ENCODE results near the gene OXCT2.

Gene OXCT2

DNA sequence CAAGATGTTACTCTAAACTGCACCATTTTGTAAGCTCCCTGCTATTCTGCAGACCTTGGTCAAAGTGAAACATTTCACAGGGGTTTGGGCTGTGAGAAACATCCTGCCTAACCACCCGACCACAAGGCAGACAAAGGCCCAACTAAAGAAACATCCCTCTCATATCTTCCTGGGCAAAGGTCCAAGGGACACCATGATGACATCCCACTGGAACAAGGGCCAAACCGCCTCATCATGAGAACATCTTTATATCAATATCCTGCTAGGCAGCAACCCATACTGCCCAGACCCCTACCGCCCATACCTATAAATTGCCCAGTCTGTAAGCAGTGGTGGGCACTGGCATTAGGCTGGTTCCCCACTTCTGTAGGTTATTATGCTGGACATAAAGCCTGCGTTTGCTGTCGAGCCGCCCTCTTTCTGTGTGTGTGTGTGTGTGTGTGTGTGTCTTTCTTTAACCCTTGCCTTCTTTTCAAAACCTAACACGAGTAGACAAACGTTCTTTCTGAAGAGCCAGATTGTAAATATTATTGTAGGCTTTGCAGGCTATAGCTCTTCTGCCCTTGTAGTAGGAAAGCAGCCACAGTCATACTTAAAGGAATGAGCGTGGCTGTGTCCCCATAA, 33.5 kb downstream of the OXCT2 start:
- in situ Hi-C loops (cut with HindIII; ENCODE audit: low sequenced_read_pairs): loop anchor here (10.0 kb wide), 2 partner anchors 57 to 197 kb away; no protein-coding TSS in a partner anchor

DNA sequence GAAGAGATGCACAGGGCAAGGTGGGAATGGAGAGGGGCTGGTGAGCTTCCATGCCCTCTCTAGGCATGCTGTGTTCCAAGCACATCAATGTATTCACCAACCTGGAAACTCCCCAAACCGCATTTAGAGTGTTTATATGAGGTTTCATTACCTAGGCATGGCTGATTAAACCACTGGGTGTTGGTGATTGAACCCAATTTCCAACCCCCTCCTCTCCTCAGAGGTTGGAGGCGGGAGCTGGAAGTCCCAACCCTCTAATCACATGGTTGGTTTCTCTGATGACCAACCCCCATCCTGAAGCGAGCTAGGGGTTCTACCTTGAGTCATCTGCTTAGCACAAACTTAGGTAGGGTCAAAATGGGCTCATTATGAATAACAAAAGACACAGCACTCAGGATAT, 35.4 kb downstream of the OXCT2 start:
- in situ Hi-C loops (cut with HindIII; ENCODE audit: low sequenced_read_pairs): loop anchor here (10.0 kb wide), 2 partner anchors 59 to 199 kb away; no protein-coding TSS in a partner anchor

DNA sequence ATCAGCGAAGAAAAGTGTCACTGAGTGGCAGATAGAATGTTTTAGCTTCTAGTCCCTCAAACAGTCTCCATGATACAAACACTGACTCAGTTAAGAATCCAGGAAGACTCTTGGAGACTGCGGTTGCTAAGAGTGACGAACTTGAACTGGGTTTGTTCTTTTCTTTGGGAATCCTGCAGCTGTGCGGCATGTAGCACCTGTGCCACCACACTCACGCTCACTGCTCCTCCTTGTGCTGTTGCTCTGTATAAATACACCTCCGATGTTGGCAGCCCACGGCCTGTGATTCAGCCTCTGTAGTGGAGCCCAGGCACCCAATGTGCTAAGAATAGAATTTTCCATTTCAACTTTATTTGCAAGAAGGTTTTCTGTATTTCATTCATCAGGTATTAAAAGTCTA, 38.0 kb downstream of the OXCT2 start:
- in situ Hi-C loops (cut with HindIII; ENCODE audit: low sequenced_read_pairs): loop anchor here (5.0 to 10.0 kb wide), 3 partner anchors 61 to 202 kb away; partner anchors contain the start of gene NT5C1A

DNA sequence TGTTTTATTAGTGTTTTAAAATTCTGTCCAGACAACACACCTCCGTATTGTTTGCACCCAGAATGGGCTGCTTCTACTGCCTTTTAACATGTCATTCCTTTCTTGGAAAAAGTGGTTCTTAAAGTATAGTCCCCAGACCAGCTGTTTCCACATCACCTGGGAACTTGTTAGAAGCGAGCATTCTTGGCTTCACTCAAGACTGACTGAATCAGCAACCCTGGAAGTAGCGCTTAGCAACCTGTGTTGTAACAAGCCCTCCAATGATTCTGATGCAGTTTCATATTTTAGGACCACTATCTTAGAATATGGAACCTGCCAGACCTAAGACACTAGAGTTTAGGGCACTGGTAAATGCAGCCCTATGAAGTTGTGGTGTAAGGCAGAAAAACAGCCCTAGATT, 38.4 kb downstream of the OXCT2 start:
- in situ Hi-C loops (cut with HindIII; ENCODE audit: low sequenced_read_pairs): loop anchor here (5.0 to 10.0 kb wide), 3 partner anchors 60 to 202 kb away; partner anchors contain the start of gene NT5C1A

DNA sequence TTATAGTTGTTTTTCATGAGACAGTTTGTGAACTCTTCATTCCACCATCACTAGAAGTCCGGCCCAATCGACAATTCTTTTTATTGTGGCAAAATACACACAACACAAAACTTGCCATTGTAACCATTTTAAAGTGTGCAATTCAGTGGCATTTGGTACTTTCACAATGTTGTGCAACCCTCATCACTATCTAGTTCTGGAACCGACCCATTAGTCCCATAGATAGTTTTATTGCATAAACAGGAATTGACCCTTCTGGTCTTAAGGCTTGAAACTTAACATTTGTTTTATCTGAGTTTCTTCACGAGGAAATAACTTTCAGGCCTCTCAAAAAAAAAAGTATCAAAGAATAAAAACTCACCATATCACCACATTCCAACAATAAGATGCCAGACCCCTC, 41.3 kb downstream of the OXCT2 start:
- in situ Hi-C loops (cut with HindIII; ENCODE audit: low sequenced_read_pairs): loop anchor here (5.0 to 10.0 kb wide), 3 partner anchors 58 to 205 kb away; partner anchors contain the start of gene NT5C1A

DNA sequence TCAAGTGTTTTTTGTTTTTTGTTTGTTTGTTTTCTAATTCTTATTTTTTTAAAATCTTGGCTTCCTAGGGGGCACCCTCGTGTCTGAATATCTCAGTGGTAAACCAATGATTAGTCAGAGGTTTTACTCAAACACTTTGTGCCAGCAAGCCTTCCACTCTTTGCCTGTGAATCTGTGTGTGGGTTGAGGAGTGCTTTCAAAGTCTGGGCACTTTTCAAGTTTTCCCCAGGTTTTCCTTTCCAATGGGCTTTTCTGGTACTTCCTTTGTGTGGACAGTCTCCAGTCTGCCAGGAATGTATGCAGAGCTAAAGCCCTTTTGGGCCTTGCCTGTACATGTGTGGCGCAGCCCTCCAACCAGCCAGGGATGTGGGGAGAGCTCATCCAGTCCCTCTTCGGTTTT, 42.1 kb downstream of the OXCT2 start:
- in situ Hi-C loops (cut with HindIII; ENCODE audit: low sequenced_read_pairs): no loop called here

DNA sequence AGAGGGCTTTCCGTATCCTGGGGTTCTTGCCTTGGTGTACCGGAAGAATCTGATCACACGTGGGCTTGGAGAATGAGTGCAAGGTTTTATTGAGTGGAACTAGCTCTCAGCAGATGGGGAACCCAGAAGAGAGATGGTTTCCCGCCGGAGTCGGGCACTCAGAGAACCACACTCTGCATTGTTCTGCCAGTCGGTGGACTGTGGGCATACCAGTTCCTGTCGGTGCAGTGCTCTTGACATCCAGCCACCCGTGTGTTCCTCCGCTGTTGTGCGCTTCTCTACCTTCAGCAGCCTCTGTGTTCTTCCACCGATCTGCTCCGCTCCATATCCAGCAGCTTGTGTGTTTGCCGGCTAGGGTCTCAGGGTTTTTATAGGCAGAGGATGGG, 43.2 kb downstream of the OXCT2 start:
- in situ Hi-C loops (cut with HindIII; ENCODE audit: low sequenced_read_pairs): no loop called here

DNA sequence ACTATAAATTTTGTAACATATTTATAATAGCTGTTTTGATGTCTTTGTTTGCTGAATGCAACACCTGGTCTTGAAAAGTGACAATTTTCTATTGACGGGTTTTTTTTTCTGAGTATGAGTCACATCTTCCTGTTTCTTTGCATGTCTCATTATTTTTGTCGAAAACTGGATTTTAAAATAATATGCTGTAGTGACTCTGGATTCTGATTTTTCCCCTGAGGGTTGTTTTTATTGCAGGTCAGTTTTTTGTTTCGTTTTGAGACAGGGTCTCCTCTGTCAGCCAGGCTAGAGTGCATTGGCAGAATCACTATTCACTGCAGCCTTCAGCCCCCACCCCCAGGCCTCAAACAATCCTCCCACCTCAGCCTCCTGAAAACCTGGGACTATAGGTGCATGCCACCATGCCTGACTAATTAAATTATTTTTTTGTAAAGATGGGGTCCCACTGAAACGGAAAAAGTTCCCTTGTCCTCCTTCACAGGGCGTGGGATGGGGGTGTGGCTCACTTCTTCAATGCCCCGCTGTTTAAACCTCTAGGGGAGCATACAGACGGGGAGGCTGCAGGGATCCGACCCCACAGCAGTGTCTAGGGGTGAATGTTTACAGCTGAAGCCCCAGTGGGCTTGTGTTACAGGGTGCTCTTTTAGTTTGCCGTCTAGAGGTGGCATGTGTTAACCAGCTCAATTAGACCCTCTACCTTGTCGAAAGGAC, 43.8 kb downstream of the OXCT2 start:
- in situ Hi-C loops (cut with HindIII; ENCODE audit: low sequenced_read_pairs): no loop called here

DNA sequence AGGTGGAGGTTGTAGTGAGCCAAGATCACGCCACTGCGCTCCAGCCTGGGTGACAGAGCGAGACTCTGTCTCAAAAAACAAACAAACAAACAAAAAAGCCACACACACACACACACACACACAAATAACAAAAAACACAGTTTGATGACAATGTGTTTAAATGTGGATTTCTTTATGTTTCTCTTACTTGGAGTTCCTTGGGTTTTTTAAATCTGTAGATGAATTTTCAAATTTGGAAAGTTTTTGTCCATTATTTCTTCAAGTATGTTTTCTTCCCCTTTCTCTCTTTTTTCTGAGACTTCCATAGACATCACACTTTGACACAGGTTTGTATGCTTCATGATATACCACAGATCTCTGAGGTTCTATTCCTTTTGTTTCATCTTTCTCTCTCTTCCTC, 44.5 kb downstream of the OXCT2 start:
- in situ Hi-C loops (cut with HindIII; ENCODE audit: low sequenced_read_pairs): no loop called here

DNA sequence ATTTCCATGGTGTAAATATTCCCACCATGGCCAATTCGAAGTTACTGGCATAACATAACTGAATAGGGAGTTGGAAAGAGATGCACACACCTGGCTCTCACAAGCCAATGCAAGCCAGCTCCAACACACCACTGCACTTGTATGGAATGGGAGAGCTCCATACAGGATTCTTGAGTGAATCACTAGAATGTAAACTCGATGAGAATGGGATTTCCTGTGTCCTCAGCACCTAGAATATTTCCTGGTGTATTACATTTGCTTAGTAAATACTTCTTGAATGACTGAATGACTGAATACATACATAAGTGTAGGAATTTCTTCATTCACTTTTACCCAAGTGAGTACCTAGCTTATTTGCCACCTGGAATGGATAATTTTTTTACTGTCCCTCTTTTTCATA, 48.7 kb downstream of the OXCT2 start:
- in situ Hi-C loops (cut with HindIII; ENCODE audit: low sequenced_read_pairs): no loop called here

DNA sequence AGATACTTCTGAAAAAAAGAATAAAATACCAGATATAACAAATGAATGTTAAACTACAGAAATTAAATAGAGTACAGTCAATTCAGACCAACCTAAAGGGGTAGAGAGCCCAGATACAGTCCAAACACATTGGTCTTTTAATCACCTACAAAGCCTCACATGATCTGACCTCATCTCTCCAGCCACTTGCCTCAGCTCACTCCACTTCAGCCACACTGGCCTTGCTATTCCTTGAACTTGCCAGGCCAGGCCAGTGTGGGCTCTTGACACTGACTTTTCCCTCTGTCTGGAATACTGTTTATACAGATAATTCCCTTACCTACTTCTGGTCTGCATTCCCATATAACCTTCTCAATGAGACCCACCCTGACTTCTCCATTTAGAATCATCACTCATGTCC, 49.5 kb downstream of the OXCT2 start:
- in situ Hi-C loops (cut with HindIII; ENCODE audit: low sequenced_read_pairs): no loop called here

DNA sequence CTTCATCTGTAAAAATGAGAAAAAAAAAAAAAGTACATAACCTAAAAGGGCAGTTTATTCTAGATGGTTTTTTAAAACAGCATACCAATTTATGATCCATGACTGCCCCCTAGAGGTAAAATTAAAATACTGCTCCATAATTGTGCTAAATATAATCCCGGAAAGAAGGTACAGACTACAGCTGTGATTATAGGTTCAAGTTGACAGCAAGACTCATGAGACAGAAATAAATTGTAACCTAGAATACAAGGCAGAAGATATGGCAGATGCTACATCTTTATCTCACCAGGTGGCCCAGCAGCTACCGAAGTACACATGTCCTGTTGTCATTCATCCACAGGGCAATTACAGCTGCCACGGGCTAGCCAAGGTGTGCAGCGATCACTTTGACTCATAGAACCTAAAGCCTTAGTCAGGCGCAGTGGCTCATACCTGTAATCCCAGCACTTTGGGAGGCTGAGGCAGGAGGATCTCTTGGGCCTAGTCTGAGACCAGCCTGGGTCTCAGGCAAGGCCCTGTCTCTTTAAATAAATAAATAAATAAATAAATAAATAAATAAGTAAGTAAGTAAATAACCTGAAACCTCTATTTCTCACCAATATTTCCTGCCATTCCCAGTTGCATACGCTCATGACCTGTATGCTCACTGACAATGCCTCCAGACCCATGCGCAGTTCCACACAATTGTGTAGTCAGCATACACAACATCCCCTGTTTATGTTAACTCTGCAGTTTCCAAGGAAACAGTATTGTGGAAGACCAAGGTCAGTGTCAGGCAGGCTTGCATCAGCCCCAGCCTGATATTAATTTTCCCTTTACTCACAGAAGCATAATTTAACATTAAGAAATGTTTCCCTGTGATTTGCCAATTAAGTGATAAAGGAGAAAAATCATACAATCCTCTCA, 50.8 kb downstream of the OXCT2 start:
- in situ Hi-C loops (cut with HindIII; ENCODE audit: low sequenced_read_pairs): no loop called here

Data from endothelial cell of hepatic sinusoid (primary cell).